NCI-H187 (cell line): Measurements from ENCODE around the gene HBQ1.
"Not testable (repeated sequence)": the region's sequence is repeated elsewhere in the genome, so short reads cannot be mapped to it uniquely, and the experiment has no call there.

Experiments used
- DNase-seq, 2 experiments: peaks; one replicate each; lab custom pipeline; 2025; lab: John Stamatoyannopoulos, UW

Gene HBQ1

DNA sequence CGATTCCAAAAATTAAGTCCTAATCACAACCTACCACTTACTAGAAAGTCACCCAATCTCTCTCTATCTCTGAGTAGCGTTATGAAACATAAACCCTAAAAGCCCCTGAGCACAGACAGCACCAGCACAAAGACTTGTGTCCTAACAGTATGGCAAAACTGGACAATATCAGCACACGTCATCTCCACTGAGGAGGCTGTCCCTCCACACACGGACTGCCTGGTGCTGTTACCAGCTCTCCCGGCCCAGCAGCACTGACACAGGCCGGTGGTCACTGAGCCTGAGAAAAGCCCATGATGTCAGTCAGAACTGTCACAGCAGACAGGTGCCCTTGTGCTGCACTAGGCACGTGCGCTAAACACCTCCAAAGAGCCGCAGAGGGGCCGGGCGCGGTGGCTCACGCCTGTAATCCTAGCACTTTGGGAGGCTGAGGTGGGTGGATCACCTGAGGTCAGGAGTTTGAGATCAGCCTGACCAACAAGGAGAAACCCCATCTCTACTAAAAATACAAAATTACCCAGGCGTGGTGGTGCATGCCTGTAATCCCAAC, 31.4 kb downstream of the HBQ1 start:
- not testable (repeated sequence) for DNase-seq

DNA sequence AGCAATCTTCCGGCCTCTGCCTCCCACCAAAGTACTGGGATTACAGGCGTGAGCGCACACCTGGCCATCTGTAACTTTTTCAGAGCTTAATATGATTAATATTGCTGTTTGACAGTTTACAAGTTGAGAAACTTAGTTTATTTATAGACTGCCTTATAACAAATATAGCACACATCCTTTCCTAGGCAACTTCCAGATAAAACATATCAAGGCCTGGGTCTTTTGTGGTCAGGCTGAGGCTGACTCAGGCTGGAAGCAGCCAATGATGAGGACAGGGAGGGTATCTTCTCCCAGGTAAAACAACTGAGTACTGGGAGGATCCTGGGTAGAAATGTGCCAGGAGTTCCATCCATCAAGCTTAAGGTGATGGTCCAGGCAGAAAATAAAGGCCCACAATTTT, 32.7 kb downstream of the HBQ1 start:
- no peak for DNase-seq

DNA sequence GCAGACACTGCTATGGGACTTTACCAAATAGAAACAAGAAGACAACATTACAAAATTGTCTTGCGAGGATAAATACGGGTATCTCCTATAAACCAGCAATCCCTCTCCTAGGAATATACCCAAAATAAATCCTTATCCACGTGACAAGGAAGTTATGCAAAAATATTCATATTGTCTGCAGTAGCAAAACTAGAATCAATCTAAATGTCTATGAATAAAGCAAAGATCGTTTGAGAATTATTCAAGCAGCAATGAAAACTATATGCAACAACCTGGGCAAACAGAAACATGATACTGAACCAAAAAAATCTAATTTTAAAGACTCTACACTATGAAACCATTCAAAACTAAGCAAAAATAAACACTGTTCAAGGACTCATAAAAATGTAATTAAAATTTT, 39.8 kb downstream of the HBQ1 start:
- no peak for DNase-seq

DNA sequence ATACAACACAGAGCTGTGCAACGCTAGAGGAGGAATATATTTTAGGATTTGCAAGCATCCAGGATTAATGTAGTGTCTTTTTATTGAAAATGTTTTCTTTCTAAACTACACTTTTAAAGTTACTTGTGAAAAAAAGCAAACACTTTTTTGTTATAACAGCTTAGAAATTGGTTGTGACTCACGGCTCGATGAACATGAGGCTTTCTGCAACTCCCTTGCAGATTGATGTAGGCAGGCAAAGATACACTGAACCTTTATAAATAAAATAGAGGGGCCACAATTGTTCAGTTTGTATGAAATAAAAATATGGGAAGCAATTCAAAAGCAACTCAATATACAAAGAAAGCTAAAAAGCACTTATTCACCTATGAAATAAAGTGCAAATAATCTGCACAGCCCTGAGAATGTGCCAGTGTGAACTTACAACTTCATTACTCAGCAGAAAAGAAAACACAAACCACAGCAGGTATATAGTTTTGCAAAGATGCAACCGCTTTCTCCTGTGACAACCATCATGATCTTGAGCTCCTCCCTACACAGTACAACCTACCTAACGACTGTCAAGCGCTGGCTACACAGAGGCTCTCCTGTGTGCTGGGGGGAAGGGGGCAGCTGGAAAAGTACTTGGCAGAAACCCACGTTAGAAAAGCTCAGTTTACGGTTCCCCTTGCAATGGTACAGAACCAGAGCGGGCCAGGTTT, 48.0 kb downstream of the HBQ1 start:
- DNase-seq, result no peak

DNA sequence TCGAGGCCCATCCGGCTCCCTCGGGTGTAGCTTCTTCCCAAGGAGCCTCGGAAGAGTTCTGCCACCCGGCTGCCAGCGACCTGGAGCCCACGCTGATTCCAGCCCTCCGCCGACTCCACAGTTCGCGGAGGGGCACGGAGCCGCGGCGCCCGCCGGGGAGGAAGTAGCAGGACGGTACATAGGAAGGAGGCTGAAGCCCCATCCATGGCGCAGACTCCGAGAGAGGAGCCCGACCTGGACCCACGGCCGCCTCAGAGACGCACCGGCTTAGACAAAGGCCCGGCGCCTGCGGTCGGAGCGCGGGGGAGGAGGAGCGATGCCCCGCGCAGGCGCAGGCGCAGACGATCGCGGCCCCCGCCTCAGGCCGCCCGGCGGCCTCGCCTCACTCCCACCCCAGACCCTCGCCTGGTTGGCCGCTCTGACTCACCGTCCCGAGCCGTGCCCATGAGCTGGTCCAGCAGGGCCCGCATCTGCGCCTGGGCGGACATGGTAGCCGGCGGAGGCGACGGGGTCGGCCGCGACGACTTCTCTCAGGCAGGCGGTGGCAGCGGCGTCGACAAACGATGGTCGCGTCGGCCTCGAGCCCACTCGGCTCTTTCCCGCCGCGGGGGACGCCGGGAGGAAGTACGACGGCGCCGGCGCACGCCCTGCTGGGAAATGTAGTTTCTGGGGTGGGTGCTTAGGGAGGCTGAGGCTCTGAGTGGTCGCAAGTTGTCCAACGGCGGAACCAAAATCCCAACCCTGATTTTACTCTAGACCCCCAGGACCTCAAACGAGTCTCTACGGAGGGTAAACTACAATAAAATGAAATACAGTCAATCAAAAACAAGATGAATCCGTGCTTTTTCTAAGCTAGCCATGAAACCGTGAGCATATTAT, 48.8 kb downstream of the HBQ1 start, which contains the start of gene LUC7L:
LUC7L (minus strand) TSS at position 598 of the 879 bp plus-strand sequence; CDS start at position 488, 110 bp downstream.
- DNase-seq, result peak; percentile 88 to 95

DNA sequence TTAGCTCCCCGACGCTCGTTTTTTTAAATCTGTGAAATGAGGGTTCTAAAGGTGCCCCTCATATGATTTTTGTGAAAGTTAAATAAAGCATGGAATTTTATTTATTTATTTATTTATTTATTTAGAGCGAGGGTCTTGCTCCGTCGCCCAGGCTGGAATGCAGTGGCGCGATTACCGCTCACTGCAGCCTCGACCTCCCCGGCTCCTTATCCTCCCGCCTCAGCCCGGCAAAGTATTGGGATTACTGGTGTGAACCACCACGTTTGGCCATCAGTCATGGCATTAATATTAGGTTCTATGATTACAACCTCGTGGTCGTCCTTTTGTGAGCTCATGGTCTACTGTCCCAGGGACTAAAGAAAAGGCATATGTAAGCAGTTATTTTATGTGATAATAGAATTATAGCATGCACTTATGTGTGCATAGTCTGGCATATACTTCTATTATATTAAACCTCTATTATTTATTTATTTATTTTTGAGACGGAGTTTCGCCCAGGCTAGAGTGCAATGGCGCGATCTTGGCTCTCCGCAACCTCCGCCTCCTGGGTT, 49.5 kb downstream of the HBQ1 start:
- no peak for DNase-seq

DNA sequence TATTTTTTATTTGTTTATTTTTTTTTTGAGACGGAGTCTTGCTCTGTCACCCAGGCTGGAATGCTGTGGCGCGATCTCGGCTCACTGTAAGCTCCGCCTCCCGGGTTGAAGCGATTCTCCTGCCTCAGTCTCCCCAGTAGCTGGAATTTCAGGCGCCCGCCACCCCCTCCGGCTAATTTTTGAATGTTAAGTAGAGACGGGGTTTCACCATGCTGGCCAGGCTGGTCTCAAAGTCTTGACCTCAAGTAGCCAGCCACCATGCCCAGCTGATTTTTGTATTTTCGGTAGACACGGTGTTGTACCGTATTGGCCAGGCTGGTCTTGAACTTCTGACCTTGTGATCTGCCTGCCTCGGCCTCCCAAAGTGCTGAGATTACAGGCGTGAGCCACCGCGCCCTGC, 50.1 kb downstream of the HBQ1 start:
- DNase-seq, result not testable (repeated sequence)
